ENCODE data around the gene ARHGAP32.

- TF ChIP-seq CTCF (IDR thresholded peaks at IDR 0.05): no peak
- no peak for TF ChIP-seq POLR2A (IDR thresholded peaks at IDR 0.05)
Measured at GRCh38 chr11:129204150-129204838, 12.2 kb upstream of the ARHGAP32 start.

Data from breast epithelium (tissue), 3 donors.